Amniotic stem cell (primary cell): ENCODE data around the gene SCUBE3.

Experiments used
- DNase-seq: peaks from one replicate; lab custom pipeline; 2025; lab: John Stamatoyannopoulos, UW

SCUBE3 gene

GRCh38 chr6:35240838-35241801 lies 27.4 kb downstream of the SCUBE3 start:
- DNase-seq = no peak

GRCh38 chr6:35242486-35242885 lies 28.7 kb downstream of the SCUBE3 start:
- DNase-seq = no peak

- no peak for DNase-seq
These were observed 29.1 kb downstream of the SCUBE3 start for GRCh38 chr6:35242906-35243305.

- no peak for DNase-seq
These were observed 29.7 kb downstream of the SCUBE3 start for GRCh38 chr6:35243386-35243958.

GRCh38 chr6:35244551-35244950 lies 30.8 kb downstream of the SCUBE3 start:
- DNase-seq = no peak

GRCh38 chr6:35247642-35248231 lies 34.0 kb downstream of the SCUBE3 start:
- DNase-seq = no peak

GRCh38 chr6:35248300-35248699 lies 34.5 kb downstream of the SCUBE3 start:
- no peak for DNase-seq

GRCh38 chr6:35248965-35249364 lies 35.2 kb downstream of the SCUBE3 start:
- no peak for DNase-seq

- no peak for DNase-seq
These were observed 38.2 kb downstream of the SCUBE3 start for GRCh38 chr6:35251949-35252348.

GRCh38 chr6:35253249-35253648 lies 39.5 kb downstream of the SCUBE3 start:
- DNase-seq = no peak

- DNase-seq = no peak
These were observed 44.6 kb downstream of the SCUBE3 start for GRCh38 chr6:35258336-35258735.

- DNase-seq = peak; percentile 40
These were observed 45.1 kb downstream of the SCUBE3 start for GRCh38 chr6:35258858-35259193.

GRCh38 chr6:35259194-35259947 lies 45.6 kb downstream of the SCUBE3 start, which contains the start of gene ZNF76:
TSS of gene ZNF76 (plus strand) at chr6:35259735. CDS start at chr6:35281152, 21,417 bp downstream.
- DNase-seq = peak; percentile 94

- no peak for DNase-seq
These were observed 46.3 kb downstream of the SCUBE3 start for GRCh38 chr6:35259948-35260590.

- DNase-seq = no peak
These were observed 47.1 kb downstream of the SCUBE3 start for GRCh38 chr6:35260591-35261570.

- DNase-seq = no peak
These were observed 48.8 kb downstream of the SCUBE3 start for GRCh38 chr6:35262596-35262995.

- DNase-seq = no peak
These were observed 51.0 kb downstream of the SCUBE3 start for GRCh38 chr6:35264550-35265274.

GRCh38 chr6:35265523-35265922 lies 51.8 kb downstream of the SCUBE3 start:
- no peak for DNase-seq

GRCh38 chr6:35267446-35267845 lies 53.7 kb downstream of the SCUBE3 start:
- DNase-seq = no peak

GRCh38 chr6:35267897-35268296 lies 54.1 kb downstream of the SCUBE3 start:
- no peak for DNase-seq
